H1 (cell line): ENCODE results near the gene RIT2. TPM values are rescaled to one million over a fixed set of nuclear protein-coding genes. Genes with fewer than 3 reads are reported as not detected.

Experiments
- CTCF ChIA-PET: fragments of 300-600 bp; sonication (Branson Sonifier 250); formaldehyde crosslinking; loops from one replicate; lab custom pipeline; 2021; ENCODE audit not compliant: partially characterized antibody; lab: Charles Lee
- POLR2A ChIA-PET: fragments of 300-600 bp; sonication (Branson Sonifier 250); formaldehyde crosslinking; loops from one replicate; lab custom pipeline; 2021; ENCODE audit warnings: inconsistent platforms; ENCODE audit not compliant: partially characterized antibody; lab: Charles Lee
- DNase-seq, 2 experiments: peaks; one replicate each; pipeline versions ENCODE4 v3.0.0 to v3.0.0-alpha.2; 2010 to 2022; ENCODE audit warnings: low spot score in 2 of 2, low read depth in 1 of 2, mixed read lengths in 1 of 2
- FAIRE-seq: peaks from 2 replicates; lab custom pipeline; 2011; peaks lifted over from hg19 to GRCh38; lab: Jason Lieb, UNC
- H2AFZ ChIP-seq: 2 replicates; pipeline ENCODE4 v1.8.1; 2012; ENCODE audit warnings: low read length, inconsistent platforms
- H2AK5ac ChIP-seq: 2 replicates; pipeline ENCODE4 v1.6.1; 2013; ENCODE audit warnings: low read depth, low read length
- H2BK120ac ChIP-seq: replicated peaks from 2 replicates; pipeline ENCODE3; 2013; ENCODE audit warnings: low read depth, low read length, inconsistent platforms
- H2BK12ac ChIP-seq: 2 replicates; pipeline ENCODE4 v1.6.1; 2013; ENCODE audit warnings: low read depth, low read length
- H2BK15ac ChIP-seq: 2 replicates; pipeline ENCODE4 v1.6.1; 2013; ENCODE audit warnings: low read length
- H2BK20ac ChIP-seq: 2 replicates; pipeline ENCODE4 v1.6.1; 2013; ENCODE audit warnings: low read length
- H2BK5ac ChIP-seq: 2 replicates; pipeline ENCODE4 v1.6.1; 2013; ENCODE audit warnings: low read depth, low read length
- H3K14ac ChIP-seq: 2 replicates; pipeline ENCODE4 v1.6.1; 2013; ENCODE audit warnings: inconsistent platforms; ENCODE audit not compliant: insufficient read length
- H3K18ac ChIP-seq: 2 replicates; pipeline ENCODE4 v1.6.1; 2013; ENCODE audit warnings: low read length; ENCODE audit errors: extremely low read depth
- H3K23ac ChIP-seq: 2 replicates; pipeline ENCODE4 v1.6.1; 2013; ENCODE audit warnings: inconsistent platforms; ENCODE audit not compliant: insufficient read length
- H3K23me2 ChIP-seq: 2 replicates; pipeline ENCODE4 v1.6.1; 2013; ENCODE audit warnings: low read depth, low read length
- H3K27ac ChIP-seq: 2 replicates; pipeline ENCODE4 v1.6.1; 2011; ENCODE audit warnings: low read depth, low read length, inconsistent platforms
- H3K27me3 ChIP-seq, 4 experiments: replicated peaks in 1 of 4; 1 replicate in 1 of 4; 2 replicates in 3 of 4; pipeline versions ENCODE4 v1.6.1 to v1.8.1; 2011 to 2013; ENCODE audit warnings: low read length in 3 of 4, mild to moderate bottlenecking in 3 of 4, inconsistent platforms in 2 of 4, mixed read lengths in 2 of 4, moderate library complexity in 1 of 4; ENCODE audit not compliant: control insufficient read depth in 3 of 4, insufficient read depth in 3 of 4; ENCODE audit errors: extremely low read depth in 1 of 4
- H3K36me3 ChIP-seq, 4 experiments: 2 replicates each; pipeline versions ENCODE4 v1.6.1 to v1.8.1; 2011 to 2013; ENCODE audit warnings: mild to moderate bottlenecking in 4 of 4, low read length in 3 of 4, moderate library complexity in 2 of 4, control low read depth in 1 of 4, inconsistent platforms in 1 of 4; ENCODE audit not compliant: insufficient read depth in 4 of 4, control insufficient read depth in 2 of 4
- H3K4ac ChIP-seq: replicated peaks from 2 replicates; pipeline ENCODE3; 2013; ENCODE audit warnings: low read length, low read depth, mixed read lengths, inconsistent platforms; ENCODE audit not compliant: insufficient read length
- H3K4me1 ChIP-seq, 4 experiments: replicated peaks in 1 of 4; 1 replicate in 1 of 4; 2 replicates in 3 of 4; pipeline versions ENCODE4 v1.6.1 to v1.8.1; 2011 to 2013; ENCODE audit warnings: low read length in 3 of 4, inconsistent platforms in 2 of 4, mixed read lengths in 1 of 4; ENCODE audit not compliant: insufficient read depth in 4 of 4, control insufficient read depth in 3 of 4
- H3K4me2 ChIP-seq, 2 experiments: 2 replicates each; pipeline versions ENCODE4 v1.6.1 to v1.8.1; 2011 to 2013; ENCODE audit warnings: low read depth in 2 of 2, low read length in 2 of 2, control low read depth in 1 of 2, inconsistent platforms in 1 of 2, mild to moderate bottlenecking in 1 of 2; ENCODE audit not compliant: insufficient read depth in 1 of 2
- H3K4me3 ChIP-seq, 4 experiments: fragments of 200-600, 300-600 bp in 1 of 4; sonication (generic), shearing (Covaris generic), sonication (Bioruptor Twin) in 1 of 4; 2 replicates each; pipeline versions ENCODE4 v1.5.1 to v1.8.1; 2011 to 2016; ENCODE audit warnings: low read length in 4 of 4, low read depth in 3 of 4, control low read depth in 2 of 4, inconsistent platforms in 2 of 4, mild to moderate bottlenecking in 2 of 4, mixed read lengths in 1 of 4, moderate library complexity in 1 of 4; ENCODE audit not compliant: insufficient read depth in 2 of 4; ENCODE audit errors: extremely low read depth in 1 of 4
- H3K56ac ChIP-seq: replicated peaks from 2 replicates; pipeline ENCODE3; 2013; ENCODE audit warnings: low read depth, mild to moderate bottlenecking, mixed read lengths, low read length, inconsistent platforms; ENCODE audit not compliant: insufficient read length
- H3K79me1 ChIP-seq: 2 replicates; pipeline ENCODE4 v1.6.1; 2013; ENCODE audit warnings: low read depth, low read length, control low read depth
- H3K79me2 ChIP-seq, 2 experiments: 2 replicates each; pipeline versions ENCODE4 v1.6.1 to v1.8.1; 2012 to 2013; ENCODE audit warnings: low read length in 2 of 2, mild to moderate bottlenecking in 2 of 2, inconsistent platforms in 1 of 2; ENCODE audit not compliant: insufficient read depth in 2 of 2, control insufficient read depth in 1 of 2
- H3K9ac ChIP-seq, 4 experiments: replicated peaks in 1 of 4; 1 replicate in 1 of 4; 2 replicates in 3 of 4; pipeline versions ENCODE4 v1.6.1 to v1.8.1; 2011 to 2013; ENCODE audit warnings: low read depth in 3 of 4, low read length in 3 of 4, control low read depth in 2 of 4, mild to moderate bottlenecking in 2 of 4, moderate library complexity in 2 of 4, inconsistent platforms in 1 of 4; ENCODE audit errors: extremely low read depth in 1 of 4
- H3K9me3 ChIP-seq, 2 experiments: 2 replicates each; pipeline versions ENCODE4 v1.6.1 to v1.8.1; 2012 to 2013; ENCODE audit warnings: mild to moderate bottlenecking in 2 of 2, moderate library complexity in 2 of 2, control low read depth in 1 of 2, inconsistent platforms in 1 of 2, low read depth in 1 of 2, low read length in 1 of 2, mixed read lengths in 1 of 2; ENCODE audit not compliant: insufficient read depth in 2 of 2
- H4K20me1 ChIP-seq, 2 experiments: replicated peaks in 1 of 2; 2 replicates each; pipeline versions ENCODE3 to v1.8.1; 2011 to 2013; ENCODE audit warnings: inconsistent platforms in 2 of 2, low read length in 2 of 2, mild to moderate bottlenecking in 1 of 2; ENCODE audit not compliant: insufficient read depth in 2 of 2, control insufficient read depth in 1 of 2
- H4K5ac ChIP-seq: 2 replicates; pipeline ENCODE4 v1.6.1; 2013; ENCODE audit warnings: low read length, low read depth, mixed read lengths, inconsistent platforms; ENCODE audit not compliant: insufficient read length
- H4K8ac ChIP-seq: 2 replicates; pipeline ENCODE4 v1.8.0; 2013; ENCODE audit warnings: mild to moderate bottlenecking, moderate library complexity, low read length, inconsistent platforms; ENCODE audit not compliant: insufficient read depth; ENCODE audit errors: extremely low read depth
- H4K91ac ChIP-seq: replicated peaks from 2 replicates; pipeline ENCODE3; 2013; ENCODE audit warnings: low read length, mixed read lengths, inconsistent platforms; ENCODE audit not compliant: insufficient read length
- EP300 ChIP-seq, 2 experiments: IDR thresholded peaks; 1 replicate in 1 of 2; 2 replicates in 1 of 2; pipeline ENCODE4 v1.6.1; 2011 to 2012; ENCODE audit warnings: low read depth in 2 of 2, low read length in 2 of 2, mild to moderate bottlenecking in 2 of 2, borderline replicate concordance in 1 of 2, inconsistent platforms in 1 of 2, moderate library complexity in 1 of 2
- JUND ChIP-seq: IDR thresholded peaks from 2 replicates; pipeline ENCODE4 v1.6.1; 2011; ENCODE audit warnings: mild to moderate bottlenecking, improper control_type of control experiment, low read length
- MAFK ChIP-seq: IDR thresholded peaks from 2 replicates; pipeline ENCODE4 v1.6.1; 2012; ENCODE audit warnings: low read depth, mild to moderate bottlenecking, improper control_type of control experiment, low read length
- POLR2A ChIP-seq, 2 experiments: IDR thresholded peaks; 1 replicate in 1 of 2; 2 replicates in 1 of 2; pipeline ENCODE4 v1.6.1; 2011; ENCODE audit warnings: low read depth in 2 of 2, low read length in 2 of 2, mild to moderate bottlenecking in 2 of 2; ENCODE audit errors: control extremely low read depth in 1 of 2
- SP1 ChIP-seq: IDR thresholded peaks from 2 replicates; pipeline ENCODE4 v1.6.1; 2011; ENCODE audit warnings: low read depth, low read length
- WGBS, 2 experiments: shearing (Covaris generic) in 1 of 2; methylation state at CpG; one replicate each; pipeline versions ENCODE4 v1.1.6 to v1.1.7; 2013 to 2015; ENCODE audit warnings: low lambda C conversion rate in 2 of 2, mixed read lengths in 2 of 2, inconsistent platforms in 1 of 2, low coverage in 1 of 2, missing lambda C conversion rate in 1 of 2; ENCODE audit not compliant: insufficient replicate concordance in 2 of 2, insufficient coverage in 1 of 2, insufficient read length in 1 of 2; ENCODE audit errors: extremely low coverage in 1 of 2, missing lambda C conversion rate in 1 of 2; 5-methylcytosine and 5-hydroxymethylcytosine counted together
- polyA plus RNA-seq, 7 experiments: library from polyadenylated mRNA; depleted of rRNA in 3 of 7; stranded (reverse) in 5 of 7; unstranded in 2 of 7; fragments of >200 nt in 5 of 7; fragments of 200-250 nt in 2 of 7; gene quantifications; 1 replicate in 5 of 7; 2 replicates in 1 of 7; 4 replicates in 1 of 7; pipeline versions ENCODE4 v1.2.1 to v1.2.3, GENCODE V29; 2011 to 2013; ENCODE audit warnings: missing spikeins in 2 of 7, mixed read lengths in 2 of 7
- total RNA-seq: library from RNA; stranded (reverse); fragmentation: NEBNext Ultra II Directional; extraction: Animal tissue kit (Norgen Biotek cat#: 25700); gene quantifications from 2 replicates; pipeline ENCODE4 v1.2.1, GENCODE V29; 2021

RIT2 gene
- total and polyA plus RNA-seq, 2 of the 8 experiments (the other 6 are each of a cell fraction or from before 2014, with no cell fraction given): 0.67 to 3.2 TPM

DNA sequence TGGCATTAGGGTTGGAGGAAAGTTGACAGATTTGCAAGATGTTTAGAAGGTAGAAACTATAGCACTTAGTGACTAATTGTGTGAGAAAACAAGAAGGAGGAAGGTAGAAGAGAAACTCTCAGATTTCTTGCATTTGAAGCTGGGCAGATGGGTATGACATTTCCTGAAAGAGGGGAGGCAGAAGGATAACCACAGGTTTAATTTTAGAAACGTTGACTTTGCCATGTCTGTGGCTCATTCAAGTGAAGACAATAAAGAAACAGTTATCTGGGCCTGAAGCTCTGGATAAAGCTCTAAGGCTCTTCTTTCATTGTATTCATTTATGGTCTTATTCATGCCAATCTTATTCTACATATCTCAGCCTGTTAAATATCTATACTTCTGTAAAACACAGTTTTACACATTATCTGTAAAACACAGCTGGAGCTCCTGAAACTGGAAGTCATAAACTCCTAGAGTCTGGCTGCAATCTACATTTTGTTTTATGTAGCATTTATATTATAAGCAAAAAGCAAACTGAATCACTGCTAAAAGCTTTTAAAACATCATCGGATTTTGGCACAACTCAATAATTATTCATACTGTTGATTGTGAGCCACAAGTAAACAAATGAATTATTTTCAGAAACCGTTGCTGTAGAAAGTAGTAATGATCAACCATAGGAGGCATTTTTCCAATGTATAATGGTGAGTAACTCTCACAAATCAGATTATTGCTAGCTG, 138.5 kb downstream of the RIT2 start:
- H4K91ac ChIP-seq: no peak overlapping the region
- H3K27me3 ChIP-seq: no peaks in the 10 kb centered on the region
- no peak overlapping the region for H3K27ac ChIP-seq
- no peak overlapping the region for H4K5ac ChIP-seq
- H3K14ac ChIP-seq: no peak overlapping the region
- H2BK12ac ChIP-seq: no peak overlapping the region
- no peak overlapping the region for H3K4me2 ChIP-seq
- H2BK5ac ChIP-seq: no peak overlapping the region
- no peaks in the 10 kb centered on the region for H3K23me2 ChIP-seq
- H4K8ac ChIP-seq: no peak overlapping the region
- H2AK5ac ChIP-seq: no peak overlapping the region
- no peak overlapping the region for H3K4me3 ChIP-seq
- H2BK20ac ChIP-seq: no peak overlapping the region
- ChIA-PET POLR2A (no interaction called here), CTCF (interaction anchor here (0.8 kb wide), 1 partner anchor 294 kb away, joined by 3 read pairs; no protein-coding TSS in a partner anchor)
- no peaks in the 10 kb centered on the region for H3K36me3 ChIP-seq
- no peaks in the 10 kb centered on the region for H3K79me1 ChIP-seq
- H3K56ac ChIP-seq: no peak overlapping the region
- DNase-seq (no peak), FAIRE-seq (no peak)
- no peaks in the 10 kb centered on the region; a peak in 1 of 4 replicates for H3K9me3 ChIP-seq
- no peak for TF ChIP-seq POLR2A (IDR thresholded peaks at IDR 0.05; ENCODE audit: control extremely low read depth in 1 of 2, low read depth in 2 of 2, low read length in 2 of 2)
- no peak for TF ChIP-seq JUND
- no peak for TF ChIP-seq MAFK
- TF ChIP-seq SP1: no peak
- no peak for TF ChIP-seq EP300 (IDR thresholded peaks at IDR 0.05; ENCODE audit: borderline replicate concordance in 1 of 2, low read depth in 2 of 2, low read length in 2 of 2)
- no peak overlapping the region for H3K23ac ChIP-seq
- no peak overlapping the region for H2AFZ ChIP-seq
- H3K18ac ChIP-seq: no peak overlapping the region
- H2BK15ac ChIP-seq: no peak overlapping the region
- no peak overlapping the region for H3K9ac ChIP-seq
- H3K79me2 ChIP-seq: no peaks in the 10 kb centered on the region
- no peaks in the 10 kb centered on the region for H4K20me1 ChIP-seq
- 88% methylated on average over 3 of the region's 3 CpGs; no CpG with 5 or more reads in 1 of the 2 experiments for WGBS, 2 experiments
- H2BK120ac ChIP-seq: no peak overlapping the region
- H3K4ac ChIP-seq: no peak overlapping the region
- peaks cover 0 to 5% (median 0%) of the 10 kb centered on the region in 4 experiments; a peak in 1 of 7 replicates for H3K4me1 ChIP-seq
